Hindlimb muscle (tissue), 1 donor: ENCODE measurements around the gene PTTG1IP. TPM values are rescaled to one million over a fixed set of nuclear protein-coding genes. Genes with fewer than 3 reads are reported as not detected.
"Not testable (repeated sequence)": the region's sequence is repeated elsewhere in the genome, so short reads cannot be mapped to it uniquely, and the experiment has no call there.

Experiments used
- DNase-seq: peaks from one replicate; pipeline ENCODE4 v3.0.0-alpha.2; 2013
- polyA plus RNA-seq: library from polyadenylated mRNA; unstranded; fragments of 120-200 nt; gene quantifications from one replicate; pipeline ENCODE4 v1.2.1, GENCODE V29; 2013; ENCODE audit not compliant: insufficient read length

The PTTG1IP gene, protein sequence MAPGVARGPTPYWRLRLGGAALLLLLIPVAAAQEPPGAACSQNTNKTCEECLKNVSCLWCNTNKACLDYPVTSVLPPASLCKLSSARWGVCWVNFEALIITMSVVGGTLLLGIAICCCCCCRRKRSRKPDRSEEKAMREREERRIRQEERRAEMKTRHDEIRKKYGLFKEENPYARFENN
- polyA plus RNA-seq = 131 TPM

DNA sequence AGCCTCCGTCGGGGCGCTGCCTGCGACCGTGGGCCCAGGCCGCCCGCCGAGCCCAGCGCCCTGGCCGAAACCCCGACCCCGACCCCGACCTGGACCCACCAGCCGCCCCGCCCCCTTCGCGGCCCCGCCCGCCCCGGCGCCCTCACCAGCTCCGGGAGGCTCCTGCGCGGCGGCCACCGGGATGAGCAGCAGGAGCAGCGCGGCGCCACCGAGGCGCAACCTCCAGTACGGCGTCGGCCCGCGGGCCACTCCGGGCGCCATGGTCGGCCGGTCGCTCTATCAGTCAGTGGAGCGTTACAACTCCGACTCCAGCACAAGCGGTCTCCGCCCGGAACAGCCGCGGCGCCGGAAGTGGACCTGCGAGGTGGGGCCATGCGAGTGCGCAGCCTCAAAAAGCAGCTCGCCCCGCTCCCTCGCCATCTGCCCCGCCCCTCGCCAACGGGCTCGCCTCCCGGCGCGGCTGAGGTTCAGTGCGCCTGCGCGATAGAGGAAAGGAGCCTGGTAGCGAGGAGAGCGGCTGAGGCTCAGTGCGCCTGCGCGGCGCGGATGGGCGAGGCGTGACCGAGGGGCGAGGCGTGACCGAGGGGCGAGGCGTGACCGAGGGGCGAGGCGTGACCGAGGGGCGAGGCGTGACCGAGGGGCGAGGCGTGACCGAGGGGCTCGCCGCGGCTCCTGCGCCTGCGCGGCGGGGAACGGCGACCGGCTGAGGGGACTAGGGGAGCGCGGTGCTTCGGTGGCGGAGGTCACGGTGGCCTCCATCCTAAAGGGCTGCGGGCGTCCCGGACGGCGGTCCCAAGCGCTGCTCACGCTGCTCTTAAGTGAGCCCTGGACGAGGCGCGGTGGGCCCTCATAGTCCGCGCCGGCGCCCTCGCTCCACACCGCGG lies at the start of gene PTTG1IP:
TSS of gene PTTG1IP (minus strand) at position 335 of the 884 bp plus-strand sequence. CDS start at position 261, 74 bp downstream.
- DNase-seq = peak; percentile 100

DNA sequence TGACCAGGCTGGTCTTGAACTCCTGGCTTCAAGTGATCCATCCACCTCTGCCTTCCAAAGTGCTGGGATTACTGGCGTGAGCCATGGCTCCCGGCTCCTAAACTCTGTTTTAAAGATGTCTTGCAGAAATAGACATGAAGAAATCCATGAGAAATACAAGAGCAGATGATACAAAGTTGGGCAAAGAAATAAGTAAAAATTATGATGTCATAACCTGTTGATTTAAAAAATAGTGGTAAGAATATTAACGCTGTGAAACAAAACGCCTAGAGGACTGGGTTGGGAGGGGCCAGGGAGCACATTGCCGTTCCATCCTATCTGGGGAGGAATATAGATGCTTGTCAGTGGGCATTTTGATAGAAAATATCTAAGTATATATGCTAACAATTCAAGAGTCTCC lies 48.4 kb upstream of the PTTG1IP start:
- no peak for DNase-seq

DNA sequence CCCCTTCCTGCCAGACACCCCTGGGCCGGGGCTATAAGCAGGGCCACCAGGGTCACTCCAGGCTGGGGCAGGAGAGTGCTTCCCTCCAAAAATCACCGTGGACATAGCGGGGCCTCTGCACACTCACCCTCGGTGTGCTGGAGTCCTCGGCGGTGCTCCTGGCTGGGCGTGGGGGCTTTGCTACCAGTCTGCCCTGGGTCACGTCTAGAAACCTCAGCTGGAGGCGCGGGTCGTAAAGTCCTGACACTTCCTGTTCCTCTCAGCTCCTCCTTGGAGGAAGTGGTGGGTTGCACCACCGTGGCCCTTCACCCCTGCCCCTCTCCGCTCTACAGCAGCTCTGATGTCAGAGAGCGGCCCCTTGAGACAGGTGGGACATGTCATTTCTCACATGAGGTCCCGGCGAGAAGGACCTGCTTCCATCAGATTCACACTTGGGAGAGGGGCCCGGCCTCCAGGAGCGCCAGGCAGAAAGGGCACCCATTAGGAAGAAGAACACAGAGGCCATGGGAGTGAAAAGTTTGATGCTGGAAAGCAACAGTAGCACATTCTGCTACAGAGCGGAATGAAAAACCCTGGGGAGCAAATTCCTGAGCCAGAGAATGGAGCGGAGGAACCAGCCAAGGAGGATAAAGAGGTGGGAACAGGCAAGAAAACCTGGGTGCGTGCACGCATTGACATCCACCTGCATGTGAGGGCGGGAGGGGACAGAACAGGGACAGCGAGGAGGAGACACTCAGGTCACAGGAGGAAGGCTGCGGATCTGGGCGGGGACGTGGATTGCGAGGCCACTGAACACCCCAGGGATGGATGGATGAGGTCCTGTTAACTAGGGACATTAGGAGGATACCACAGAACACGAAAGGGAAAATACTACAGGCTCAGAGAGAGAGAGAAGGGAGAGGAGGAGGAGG lies 47.5 kb upstream of the PTTG1IP start, which contains the start of gene ITGB2:
TSS of gene ITGB2 (minus strand) at position 206 of the 911 bp plus-strand sequence. CDS start 10,117 bp downstream, outside the sequence.
- DNase-seq = no peak

DNA sequence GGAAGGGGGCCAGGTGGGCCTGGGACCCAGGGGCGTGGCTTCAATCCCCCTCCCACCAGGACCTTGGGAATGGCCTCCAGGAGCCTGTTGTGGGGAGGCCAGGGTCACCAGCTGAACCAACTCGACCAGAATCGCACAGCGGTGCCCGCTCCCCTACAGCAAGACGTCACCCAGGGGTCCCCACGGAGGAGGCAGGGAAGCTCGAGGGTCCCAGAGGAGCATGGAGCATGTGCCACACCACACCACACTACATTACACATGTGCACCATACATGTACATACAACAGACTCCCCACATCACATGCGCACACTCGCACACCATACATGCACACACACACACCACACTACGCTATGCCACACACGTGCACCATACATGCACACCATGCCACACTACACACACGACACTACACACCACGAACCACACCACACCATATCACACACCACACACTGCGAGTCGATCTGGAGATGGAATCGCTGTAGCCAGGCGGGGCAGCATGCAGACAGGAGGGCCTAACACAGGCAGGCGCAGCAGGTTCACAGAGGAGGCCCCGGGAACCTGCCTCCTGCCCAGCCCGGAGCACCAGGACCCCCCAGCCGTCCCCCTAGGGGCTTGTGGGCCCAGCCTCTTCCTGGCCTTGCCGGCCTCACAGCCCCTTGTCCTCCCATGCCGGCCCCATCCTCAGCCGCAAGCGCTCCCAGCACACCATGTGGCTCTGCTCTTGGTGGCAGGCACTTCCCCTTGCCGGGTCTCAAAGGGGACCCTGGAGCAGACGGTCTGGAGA lies 46.6 kb upstream of the PTTG1IP start:
- no peak for DNase-seq

DNA sequence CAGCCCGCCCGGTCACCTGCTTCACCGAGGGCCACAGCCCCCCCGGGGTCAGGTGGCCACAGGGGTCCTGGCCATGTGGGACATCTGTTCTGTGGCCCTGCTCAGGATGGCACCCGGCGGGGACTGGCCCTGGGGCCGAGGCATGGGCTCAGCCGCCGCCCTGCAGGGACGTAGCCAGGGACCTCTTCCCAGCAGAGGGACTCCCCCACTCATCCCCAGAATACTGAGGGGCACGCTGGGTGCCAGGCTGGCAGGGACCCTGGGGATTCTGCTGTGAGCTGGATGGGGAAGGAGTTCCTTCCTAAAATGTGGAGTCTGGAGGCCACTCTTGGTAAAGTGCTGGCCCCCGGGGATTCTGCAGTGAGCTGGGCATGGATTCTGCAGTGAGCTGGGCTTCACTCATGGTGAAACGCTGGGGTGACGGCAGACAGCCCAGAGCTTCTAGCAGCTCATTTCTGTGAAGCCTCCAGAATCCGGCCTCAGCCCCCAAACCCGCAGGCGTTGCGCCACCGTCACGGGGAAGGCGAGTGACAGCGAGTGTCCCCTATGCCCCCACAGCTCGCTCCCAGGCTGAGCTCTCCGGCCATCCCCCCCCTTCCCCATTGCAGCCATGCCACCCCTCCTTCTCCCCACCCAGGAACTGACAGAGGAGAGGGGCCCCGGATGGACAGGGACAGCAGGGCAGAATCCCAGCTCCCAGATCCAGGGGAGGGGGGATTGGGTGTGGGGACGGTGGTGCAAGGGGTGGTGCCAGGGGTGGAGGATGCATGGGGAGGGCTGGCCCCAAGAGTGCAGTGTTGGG lies 45.8 kb upstream of the PTTG1IP start:
- DNase-seq = no peak

DNA sequence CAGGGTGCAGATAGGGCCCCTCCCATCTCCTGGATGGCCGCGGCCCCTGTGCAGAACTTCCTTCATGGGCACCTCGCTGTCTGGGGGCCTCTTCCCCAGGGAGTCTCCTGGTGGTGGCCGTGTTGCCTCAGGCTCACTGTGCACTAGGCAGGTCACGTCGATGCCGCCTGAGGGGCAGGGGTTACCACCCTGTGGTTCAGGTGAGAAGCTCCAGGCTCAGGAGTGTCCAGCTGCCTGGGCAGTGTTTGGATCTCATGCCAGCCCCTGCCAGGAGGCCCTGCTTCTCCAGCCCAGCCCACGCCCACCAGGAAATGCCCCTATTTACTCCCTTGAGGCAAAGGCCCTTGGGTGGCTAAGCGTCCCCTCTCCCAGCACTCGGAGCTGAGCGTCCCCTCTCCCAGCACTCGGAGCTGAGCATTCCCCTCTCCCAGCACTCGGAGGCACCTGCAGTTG lies 45.1 kb upstream of the PTTG1IP start:
- no peak for DNase-seq

DNA sequence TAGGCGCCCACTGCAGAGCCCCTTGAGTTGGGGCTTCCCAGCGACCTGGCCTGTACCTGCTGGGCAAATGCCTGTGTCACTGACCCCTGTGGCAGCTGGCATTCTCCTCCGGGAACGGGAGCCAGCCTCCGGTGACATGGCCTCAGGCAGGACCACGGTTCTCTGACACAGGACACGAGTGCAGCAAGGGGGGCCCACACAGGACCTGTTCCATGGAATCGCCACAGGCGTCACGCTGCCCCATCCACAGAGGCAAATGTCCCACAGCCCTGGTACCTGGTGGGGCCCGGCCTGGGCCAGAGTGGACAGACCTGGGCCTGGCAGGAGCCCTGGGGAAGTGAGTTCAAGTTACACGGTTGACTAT lies 44.6 kb upstream of the PTTG1IP start:
- DNase-seq = no peak

DNA sequence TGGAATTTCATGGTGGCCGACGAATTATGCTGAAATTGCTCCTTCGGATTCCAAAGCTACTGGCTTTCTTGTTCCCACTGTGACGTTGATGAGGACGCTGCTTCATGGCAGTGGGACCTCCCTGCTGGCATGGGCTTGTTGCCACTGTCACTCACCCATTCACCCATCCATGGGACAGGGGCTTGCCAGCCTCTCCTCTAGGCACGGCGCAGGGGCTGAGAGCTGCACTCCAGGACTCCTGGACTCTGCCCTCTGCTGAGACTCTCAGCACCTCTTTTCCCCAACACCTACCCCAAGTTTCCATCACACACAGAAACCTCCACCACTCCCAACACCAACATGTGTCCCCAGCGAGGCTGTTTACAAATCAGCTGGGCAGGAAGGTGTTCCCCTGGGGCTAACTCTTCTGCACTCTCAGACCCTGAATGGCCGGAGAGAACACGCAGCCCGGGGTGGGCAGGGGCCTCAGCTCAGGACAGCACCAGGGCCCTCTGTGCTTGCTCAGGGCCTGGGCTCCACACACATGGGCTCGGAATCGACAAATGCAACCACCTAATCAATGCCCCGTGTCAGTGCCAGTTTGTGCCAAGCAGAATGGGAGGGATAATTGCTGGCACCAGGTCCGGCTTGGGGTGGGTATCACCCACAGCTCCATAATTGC lies 44.1 kb upstream of the PTTG1IP start:
- no peak for DNase-seq

DNA sequence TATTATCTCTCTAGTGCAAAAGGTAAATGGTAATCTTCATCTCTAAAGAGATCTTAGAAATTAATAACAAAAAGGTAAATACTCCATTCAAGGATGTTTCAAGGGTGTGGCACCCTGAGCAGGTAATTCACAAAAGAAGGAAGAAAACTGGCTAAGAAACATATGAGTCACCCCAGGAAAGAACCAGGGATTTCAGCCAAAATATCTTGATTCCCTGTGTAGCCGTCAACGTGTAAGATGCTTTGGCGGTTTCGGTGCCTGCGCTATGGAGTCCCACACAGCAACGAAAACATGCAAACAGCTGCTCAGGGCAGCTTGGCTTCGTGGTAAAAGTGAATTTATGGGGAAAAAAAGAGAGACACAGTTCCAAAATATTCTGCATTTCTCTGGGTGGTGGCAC lies 43.5 kb upstream of the PTTG1IP start:
- no peak for DNase-seq

DNA sequence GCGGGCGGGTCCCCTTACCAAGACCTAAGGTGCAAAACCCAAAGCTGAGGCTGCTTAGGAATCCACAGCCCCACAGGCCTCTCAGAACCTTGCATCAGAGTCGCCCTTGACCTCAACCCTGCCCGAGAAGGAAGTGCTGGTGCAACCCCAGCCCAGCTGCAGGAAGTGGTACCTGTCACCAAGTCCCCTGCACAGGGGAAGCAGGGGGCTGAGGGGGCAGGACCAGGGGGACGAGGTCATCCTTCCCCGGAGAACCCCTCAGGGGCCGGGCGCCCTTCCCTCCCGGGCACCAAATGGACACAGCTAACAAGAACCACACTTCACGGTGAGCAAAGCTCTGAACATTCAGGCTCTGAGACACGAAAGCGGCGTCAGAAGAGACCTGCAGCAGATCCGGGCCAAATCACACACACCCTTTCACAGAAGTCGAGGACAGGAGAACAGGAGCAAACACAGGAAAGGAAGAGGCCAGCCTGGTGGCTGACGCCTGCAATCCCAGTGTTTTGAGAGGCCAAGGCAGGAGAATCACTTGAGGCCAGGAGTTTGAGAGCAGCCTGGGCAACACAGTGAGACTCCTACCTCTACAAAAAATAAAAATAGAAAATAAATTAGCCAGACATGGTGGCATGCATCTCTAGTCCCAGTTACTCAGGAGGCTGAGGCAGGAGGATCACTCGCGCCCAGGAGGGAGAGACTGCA lies 40.8 kb upstream of the PTTG1IP start:
- no peak for DNase-seq

DNA sequence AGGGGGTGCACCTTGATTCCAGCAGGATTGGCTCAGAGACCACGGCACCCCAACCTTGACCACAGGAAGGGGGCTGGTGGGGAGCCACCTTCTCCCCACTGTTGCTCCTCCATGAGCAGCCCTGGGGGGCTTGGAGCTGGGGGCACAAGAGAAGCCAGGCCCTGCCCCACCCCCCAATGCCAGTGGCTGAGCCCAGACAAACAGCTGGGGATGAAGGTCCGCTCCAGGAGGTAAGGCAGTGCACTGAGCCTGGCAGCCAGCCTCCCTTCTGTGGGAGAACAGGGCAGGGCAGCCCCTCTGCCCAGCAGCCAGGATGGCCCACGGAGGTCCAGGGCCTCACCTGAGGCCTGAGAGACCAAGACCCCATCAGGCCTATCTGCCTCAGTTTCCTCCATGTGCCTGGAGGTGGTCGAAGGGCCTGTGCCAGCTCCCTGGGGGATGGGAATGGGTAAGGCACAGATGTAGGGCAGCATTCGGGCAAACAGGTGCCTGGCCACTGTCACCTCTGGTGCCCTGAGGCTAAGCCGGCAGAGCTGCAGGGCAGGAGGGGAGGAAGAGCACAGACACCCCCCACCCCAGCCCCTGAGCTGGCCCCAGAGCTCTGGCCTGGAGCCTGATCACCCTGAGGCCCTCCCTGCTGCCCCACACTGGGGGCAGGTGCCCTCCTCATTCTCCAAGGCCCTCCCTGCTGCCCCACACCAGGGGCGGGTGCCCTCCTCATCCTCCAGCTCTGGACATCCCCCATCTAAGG lies 40.1 kb upstream of the PTTG1IP start:
- no peak for DNase-seq

DNA sequence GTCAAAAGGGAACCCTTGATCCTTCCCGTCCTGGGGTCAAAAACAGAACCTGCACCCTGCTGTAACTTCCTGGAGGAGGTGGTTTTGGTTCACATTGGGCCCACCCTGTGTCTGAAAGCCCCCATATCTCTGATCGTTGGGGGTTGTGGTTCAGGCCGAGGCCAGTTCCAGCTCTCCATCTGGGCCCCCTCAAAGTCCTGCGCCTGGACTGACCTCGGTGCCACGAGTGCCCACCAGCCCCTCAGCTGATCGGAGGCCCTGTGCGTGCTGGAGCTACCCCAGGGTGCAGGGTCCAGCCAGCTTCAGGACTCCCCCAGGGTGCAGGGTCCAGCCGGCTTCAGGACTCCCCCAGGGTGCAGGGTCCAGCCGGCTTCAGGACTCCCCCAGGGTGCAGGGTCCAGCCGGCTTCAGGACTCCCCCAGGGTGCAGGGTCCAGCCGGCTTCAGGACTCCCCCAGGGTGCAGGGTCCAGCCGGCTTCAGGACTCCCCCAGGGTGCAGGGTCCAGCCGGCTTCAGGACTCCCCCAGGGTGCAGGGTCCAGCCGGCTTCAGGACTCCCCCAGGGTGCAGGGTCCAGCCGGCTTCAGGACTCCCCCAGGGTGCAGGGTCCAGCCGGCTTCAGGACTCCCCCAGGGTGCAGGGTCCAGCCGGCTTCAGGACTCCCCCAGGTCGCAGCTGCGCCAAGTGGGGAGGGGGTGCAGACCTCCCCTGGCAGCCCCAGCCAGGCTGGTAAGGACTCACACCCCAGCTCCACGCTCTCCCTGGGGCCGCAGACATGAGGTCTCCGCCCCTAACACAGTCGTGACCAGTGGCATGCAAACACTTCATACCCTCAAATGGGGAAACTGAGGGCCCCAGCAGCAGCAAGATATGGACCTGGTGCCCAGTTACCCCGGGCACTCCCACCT lies 39.3 kb upstream of the PTTG1IP start:
- DNase-seq = not testable (repeated sequence)

DNA sequence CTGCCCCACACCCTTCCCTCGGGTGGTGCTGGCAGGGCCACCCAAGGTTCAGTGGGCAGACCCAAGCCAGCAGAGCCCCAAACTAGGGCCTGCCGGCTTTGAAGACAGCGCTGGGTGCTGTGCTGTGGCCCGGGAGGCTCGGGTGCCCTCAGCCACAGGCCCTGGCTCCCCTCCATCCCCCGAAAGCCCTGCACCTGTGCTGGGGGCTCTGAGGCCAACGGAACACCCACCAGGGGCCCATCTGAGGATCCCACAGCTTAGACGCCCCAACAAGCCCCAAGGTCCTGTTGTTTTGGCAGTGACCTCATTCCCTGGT lies 38.6 kb upstream of the PTTG1IP start:
- no peak for DNase-seq

DNA sequence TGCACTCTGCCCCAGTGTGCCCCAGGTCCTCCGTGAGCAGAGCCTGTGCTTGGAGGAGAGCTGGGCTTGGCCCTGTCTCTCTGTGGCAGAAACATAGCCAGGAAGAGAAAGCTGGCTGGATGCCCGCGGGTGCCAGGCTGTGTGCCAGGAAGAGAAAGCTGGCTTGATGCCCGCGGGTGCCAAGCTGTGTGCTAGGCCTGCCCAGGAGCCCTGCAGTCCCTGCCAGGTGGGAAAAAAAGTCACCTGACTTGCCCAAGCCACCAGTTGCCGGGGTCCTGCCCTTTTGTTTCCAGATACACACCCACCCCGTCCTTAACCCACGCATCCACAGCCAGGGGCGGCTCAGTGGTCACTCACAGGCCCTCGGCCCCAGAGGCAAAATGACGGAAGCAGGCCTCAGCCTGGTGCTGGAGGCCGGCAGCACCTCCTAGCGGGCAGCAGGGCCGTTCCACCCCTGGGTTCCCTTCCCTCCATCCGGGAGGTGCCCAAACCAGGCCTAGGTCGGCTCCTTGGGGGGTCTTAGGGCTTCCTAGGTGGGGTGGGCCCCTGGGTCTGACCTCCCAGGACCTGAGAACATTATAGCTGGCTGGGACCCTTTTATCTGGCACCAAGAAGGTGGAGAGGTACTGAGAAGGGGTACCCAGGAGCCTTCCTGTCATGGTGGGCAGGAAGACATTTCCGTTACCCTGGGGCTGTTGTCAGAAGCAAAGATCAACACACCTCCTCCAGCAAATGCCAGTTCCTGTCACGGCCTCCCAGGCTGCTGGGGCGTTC lies 38.1 kb upstream of the PTTG1IP start:
- DNase-seq = no peak

DNA sequence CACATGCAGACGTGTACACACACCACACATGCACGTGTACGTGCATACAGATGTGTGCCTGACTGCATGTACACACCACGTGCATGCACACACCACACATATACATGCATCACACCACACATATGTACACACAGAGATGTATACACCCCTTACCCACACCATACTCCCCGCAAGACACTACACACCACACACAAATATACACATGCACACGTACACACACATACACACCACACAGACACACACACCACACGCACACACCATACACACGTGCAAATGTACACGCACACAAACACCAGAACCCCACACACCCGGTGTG lies 37.5 kb upstream of the PTTG1IP start:
- DNase-seq = no peak

DNA sequence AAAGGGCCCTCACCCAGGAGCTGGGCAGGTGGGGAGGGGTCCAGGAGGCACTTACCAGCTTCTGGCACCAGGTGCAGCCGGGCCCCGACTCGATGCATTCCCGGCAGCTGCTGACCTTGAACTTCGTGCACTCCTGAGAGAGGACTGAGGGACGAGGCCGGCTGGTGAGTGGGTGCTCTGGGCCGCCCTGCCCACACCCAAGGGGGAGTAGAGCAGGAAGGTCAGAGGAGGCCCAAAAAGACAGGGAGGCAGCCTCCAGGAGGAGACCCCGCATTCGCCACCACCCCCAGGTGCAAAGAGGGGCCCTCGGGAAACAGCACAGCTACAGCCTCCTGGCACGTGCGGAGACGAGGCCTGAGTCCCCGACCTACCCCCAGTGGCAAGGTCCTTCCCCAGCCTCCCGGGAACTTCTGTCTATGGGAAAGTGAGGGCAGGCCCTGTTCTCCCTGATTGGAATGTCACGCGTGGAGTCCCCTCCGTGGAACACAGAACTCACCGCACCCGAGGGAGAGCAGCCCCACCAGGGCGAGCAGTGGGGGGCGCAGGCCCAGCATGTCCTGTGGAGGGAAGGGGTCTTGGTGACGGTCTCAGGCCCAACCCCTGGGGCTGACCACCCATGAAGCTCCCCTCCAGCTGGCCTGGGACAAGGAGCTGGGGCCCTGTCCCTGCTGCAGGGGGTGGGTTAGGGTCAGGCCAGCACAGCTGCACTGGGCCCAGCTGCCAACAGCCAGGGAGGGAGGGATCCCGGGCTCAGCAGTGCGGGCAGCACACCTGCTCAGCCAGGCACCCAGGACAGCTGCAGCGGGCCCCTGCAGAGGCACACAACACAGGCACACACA lies 37.0 kb upstream of the PTTG1IP start:
- peak; percentile 38 for DNase-seq

DNA sequence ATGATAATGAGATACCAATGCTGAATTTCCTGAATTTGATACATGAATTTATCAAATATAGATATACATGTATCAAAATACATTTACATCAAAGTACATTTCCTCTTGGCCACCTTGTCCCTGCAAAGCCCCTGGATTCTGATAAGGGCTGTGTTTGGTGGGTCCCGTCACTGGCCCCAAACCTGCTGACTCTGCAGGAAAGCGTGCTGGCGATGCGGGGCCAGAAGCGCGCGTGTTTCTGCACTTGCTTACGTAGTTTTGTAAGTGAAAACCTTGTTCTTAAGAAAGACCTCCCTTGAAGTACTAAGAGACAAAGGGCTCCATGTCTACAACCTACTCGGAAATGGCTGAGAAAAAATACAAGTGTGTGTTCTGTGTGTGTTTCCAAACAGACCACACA lies 36.2 kb upstream of the PTTG1IP start:
- no peak for DNase-seq
